HepG2 (cell line): Measurements from ENCODE around the gene CDX1. TPM values are rescaled to one million over a fixed set of nuclear protein-coding genes. Genes with fewer than 3 reads are reported as not detected.

Source experiments
- AGO2 ChIP-seq: fragments of 200-400 bp; formaldehyde crosslinking; optimal IDR thresholded peaks from 2 replicates; pipeline ENCODE3; 2017; ENCODE audit warnings: mild to moderate bottlenecking, low read depth, low read length, moderate library complexity
- ARNTL ChIP-seq: sonication (generic); formaldehyde crosslinking; IDR thresholded peaks from 2 replicates; pipeline ENCODE4 v1.4.0; 2020; ENCODE audit warnings: mild to moderate bottlenecking, missing genetic modification reagents
- CBX5 ChIP-seq: sonication (generic); formaldehyde crosslinking; IDR thresholded peaks from 2 replicates; pipeline ENCODE4 v1.4.0; 2020; ENCODE audit warnings: missing genetic modification reagents, borderline replicate concordance
- FOXA1 ChIP-seq, 2 experiments: fragments of 450-650 bp in 1 of 2; sonication (generic) in 1 of 2; formaldehyde crosslinking in 1 of 2; IDR thresholded peaks; 2 replicates each; pipeline versions ENCODE4 v1.4.0 to v1.6.1; 2016 to 2020; ENCODE audit warnings: missing genetic modification reagents in 1 of 2
- FOXM1 ChIP-seq: sonication (generic); formaldehyde crosslinking; IDR thresholded peaks from 2 replicates; pipeline ENCODE4 v1.5.0; 2020; ENCODE audit warnings: missing genetic modification reagents
- GLI4 ChIP-seq: sonication (generic); formaldehyde crosslinking; IDR thresholded peaks from 2 replicates; pipeline ENCODE4 v1.5.1; 2020; ENCODE audit warnings: missing genetic modification reagents, mild to moderate bottlenecking, moderate library complexity, borderline replicate concordance
- HIVEP1 ChIP-seq: sonication (generic); formaldehyde crosslinking; IDR thresholded peaks from 2 replicates; pipeline ENCODE4 v1.4.0; 2020; ENCODE audit warnings: mild to moderate bottlenecking, missing genetic modification reagents
- IRX3 ChIP-seq: sonication (generic); formaldehyde crosslinking; IDR thresholded peaks from 2 replicates; pipeline ENCODE4 v1.8.1; 2023; ENCODE audit warnings: mild to moderate bottlenecking, low read depth, missing genetic modification reagents, borderline replicate concordance
- KDM6A ChIP-seq: IDR thresholded peaks from 2 replicates; pipeline ENCODE4 v1.6.1; 2016; ENCODE audit warnings: low read depth
- NCOA5 ChIP-seq: sonication (generic); formaldehyde crosslinking; IDR thresholded peaks from 2 replicates; pipeline ENCODE4 v1.4.0; 2020; ENCODE audit warnings: missing genetic modification reagents
- PITX1 ChIP-seq: sonication (generic); formaldehyde crosslinking; IDR thresholded peaks from 2 replicates; pipeline ENCODE4 v1.5.1; 2020; ENCODE audit warnings: mild to moderate bottlenecking, missing genetic modification reagents
- ZFP62 ChIP-seq: sonication (generic); formaldehyde crosslinking; IDR thresholded peaks from 2 replicates; pipeline ENCODE4 v1.4.0; 2020; ENCODE audit warnings: missing genetic modification reagents
- ZFP82 ChIP-seq: sonication (generic); formaldehyde crosslinking; IDR thresholded peaks from 2 replicates; pipeline ENCODE4 v1.5.1; 2020; ENCODE audit warnings: mild to moderate bottlenecking, missing genetic modification reagents, borderline replicate concordance
- ZNF589 ChIP-seq: sonication (generic); formaldehyde crosslinking; conservative IDR thresholded peaks from 2 replicates; pipeline ENCODE4 v1.8.0; 2022; ENCODE audit warnings: mild to moderate bottlenecking, moderate library complexity, missing genetic modification reagents
- ZNF768 ChIP-seq: sonication (generic); formaldehyde crosslinking; IDR thresholded peaks from 2 replicates; pipeline ENCODE4 v1.4.0; 2020; ENCODE audit warnings: missing genetic modification reagents
- polyA plus RNA-seq, 8 experiments: library from polyadenylated mRNA; depleted of rRNA in 3 of 8; stranded (reverse) in 7 of 8; unstranded in 1 of 8; fragments of >200 nt; fragmentation: Illumina TruSeq in 4 of 8; extraction: Trizol in 4 of 8; gene quantifications; 2 replicates each; pipeline versions ENCODE4 v1.2.1 to v1.2.3, GENCODE V29; 2011 to 2016; ENCODE audit warnings: low read depth in 4 of 8, missing spikeins in 1 of 8, mixed read lengths in 1 of 8; ENCODE audit not compliant: insufficient read depth in 1 of 8
- total RNA-seq, 5 experiments: library from RNA; depleted of rRNA; stranded (reverse); fragments of >200 nt; fragmentation: Illumina TruSeq; extraction: Trizol; gene quantifications; 2 replicates each; pipeline ENCODE4 v1.2.3, GENCODE V29; 2016; ENCODE audit warnings: low read depth in 1 of 5
- TF ChIP-seq, protein P1 (sequence below): sonication (generic); formaldehyde crosslinking; IDR thresholded peaks from 2 replicates; pipeline ENCODE4 v1.4.0; 2020; ENCODE audit warnings: mild to moderate bottlenecking, missing genetic modification reagents
- TF ChIP-seq, protein P2 (sequence below): IDR thresholded peaks from 2 replicates; pipeline ENCODE4 v1.6.1; 2016; ENCODE audit warnings: low read depth, missing genetic modification reagents, missing compliant biosample characterization
- TF ChIP-seq, protein P3 (sequence below): sonication (generic); formaldehyde crosslinking; IDR thresholded peaks from 2 replicates; pipeline ENCODE4 v1.4.0; 2020; ENCODE audit warnings: low read depth, mild to moderate bottlenecking, missing genetic modification reagents

The CDX1 gene
- total and polyA plus RNA-seq, 2 of the 13 experiments (the other 11 are each of a cell fraction or from before 2014, with no cell fraction given): not detected

GRCh38 chr5:150129813-150130492 is 36.6 kb upstream of the CDX1 start (continued):
- TF ChIP-seq IRX3 (CRISPR knock-in tag) (no peak), HIVEP1 (CRISPR knock-in tag) (no peak), ZNF768 (CRISPR knock-in tag) (no peak), KDM6A (CRISPR knock-in tag) (no peak), FOXM1 (CRISPR knock-in tag) (no peak), ZNF589 (CRISPR knock-in tag) (no peak), FOXA1 (IDR thresholded peaks at IDR 0.05) (no peak), FOXA1 (CRISPR knock-in tag; IDR thresholded peaks at IDR 0.05) (0 out of 2 replicates have a peak, but pooled peaks have one; percentile 8), GLI4 (CRISPR knock-in tag) (no peak), NCOA5 (CRISPR knock-in tag) (no peak), ZFP82 (CRISPR knock-in tag) (no peak), ARNTL (peak; percentile 58; the same call in 1 of the 2 replicates), AGO2 (no peak), ZFP62 (CRISPR knock-in tag) (no peak), PITX1 (CRISPR knock-in tag) (no peak), CBX5 (CRISPR knock-in tag) (peak; percentile 82; the same call in 1 of the 2 replicates)
- TF ChIP-seq, protein P1, sequence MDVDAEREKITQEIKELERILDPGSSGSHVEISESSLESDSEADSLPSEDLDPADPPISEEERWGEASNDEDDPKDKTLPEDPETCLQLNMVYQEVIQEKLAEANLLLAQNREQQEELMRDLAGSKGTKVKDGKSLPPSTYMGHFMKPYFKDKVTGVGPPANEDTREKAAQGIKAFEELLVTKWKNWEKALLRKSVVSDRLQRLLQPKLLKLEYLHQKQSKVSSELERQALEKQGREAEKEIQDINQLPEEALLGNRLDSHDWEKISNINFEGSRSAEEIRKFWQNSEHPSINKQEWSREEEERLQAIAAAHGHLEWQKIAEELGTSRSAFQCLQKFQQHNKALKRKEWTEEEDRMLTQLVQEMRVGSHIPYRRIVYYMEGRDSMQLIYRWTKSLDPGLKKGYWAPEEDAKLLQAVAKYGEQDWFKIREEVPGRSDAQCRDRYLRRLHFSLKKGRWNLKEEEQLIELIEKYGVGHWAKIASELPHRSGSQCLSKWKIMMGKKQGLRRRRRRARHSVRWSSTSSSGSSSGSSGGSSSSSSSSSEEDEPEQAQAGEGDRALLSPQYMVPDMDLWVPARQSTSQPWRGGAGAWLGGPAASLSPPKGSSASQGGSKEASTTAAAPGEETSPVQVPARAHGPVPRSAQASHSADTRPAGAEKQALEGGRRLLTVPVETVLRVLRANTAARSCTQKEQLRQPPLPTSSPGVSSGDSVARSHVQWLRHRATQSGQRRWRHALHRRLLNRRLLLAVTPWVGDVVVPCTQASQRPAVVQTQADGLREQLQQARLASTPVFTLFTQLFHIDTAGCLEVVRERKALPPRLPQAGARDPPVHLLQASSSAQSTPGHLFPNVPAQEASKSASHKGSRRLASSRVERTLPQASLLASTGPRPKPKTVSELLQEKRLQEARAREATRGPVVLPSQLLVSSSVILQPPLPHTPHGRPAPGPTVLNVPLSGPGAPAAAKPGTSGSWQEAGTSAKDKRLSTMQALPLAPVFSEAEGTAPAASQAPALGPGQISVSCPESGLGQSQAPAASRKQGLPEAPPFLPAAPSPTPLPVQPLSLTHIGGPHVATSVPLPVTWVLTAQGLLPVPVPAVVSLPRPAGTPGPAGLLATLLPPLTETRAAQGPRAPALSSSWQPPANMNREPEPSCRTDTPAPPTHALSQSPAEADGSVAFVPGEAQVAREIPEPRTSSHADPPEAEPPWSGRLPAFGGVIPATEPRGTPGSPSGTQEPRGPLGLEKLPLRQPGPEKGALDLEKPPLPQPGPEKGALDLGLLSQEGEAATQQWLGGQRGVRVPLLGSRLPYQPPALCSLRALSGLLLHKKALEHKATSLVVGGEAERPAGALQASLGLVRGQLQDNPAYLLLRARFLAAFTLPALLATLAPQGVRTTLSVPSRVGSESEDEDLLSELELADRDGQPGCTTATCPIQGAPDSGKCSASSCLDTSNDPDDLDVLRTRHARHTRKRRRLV (CRISPR knock-in tag): no peak
- TF ChIP-seq, protein P2, sequence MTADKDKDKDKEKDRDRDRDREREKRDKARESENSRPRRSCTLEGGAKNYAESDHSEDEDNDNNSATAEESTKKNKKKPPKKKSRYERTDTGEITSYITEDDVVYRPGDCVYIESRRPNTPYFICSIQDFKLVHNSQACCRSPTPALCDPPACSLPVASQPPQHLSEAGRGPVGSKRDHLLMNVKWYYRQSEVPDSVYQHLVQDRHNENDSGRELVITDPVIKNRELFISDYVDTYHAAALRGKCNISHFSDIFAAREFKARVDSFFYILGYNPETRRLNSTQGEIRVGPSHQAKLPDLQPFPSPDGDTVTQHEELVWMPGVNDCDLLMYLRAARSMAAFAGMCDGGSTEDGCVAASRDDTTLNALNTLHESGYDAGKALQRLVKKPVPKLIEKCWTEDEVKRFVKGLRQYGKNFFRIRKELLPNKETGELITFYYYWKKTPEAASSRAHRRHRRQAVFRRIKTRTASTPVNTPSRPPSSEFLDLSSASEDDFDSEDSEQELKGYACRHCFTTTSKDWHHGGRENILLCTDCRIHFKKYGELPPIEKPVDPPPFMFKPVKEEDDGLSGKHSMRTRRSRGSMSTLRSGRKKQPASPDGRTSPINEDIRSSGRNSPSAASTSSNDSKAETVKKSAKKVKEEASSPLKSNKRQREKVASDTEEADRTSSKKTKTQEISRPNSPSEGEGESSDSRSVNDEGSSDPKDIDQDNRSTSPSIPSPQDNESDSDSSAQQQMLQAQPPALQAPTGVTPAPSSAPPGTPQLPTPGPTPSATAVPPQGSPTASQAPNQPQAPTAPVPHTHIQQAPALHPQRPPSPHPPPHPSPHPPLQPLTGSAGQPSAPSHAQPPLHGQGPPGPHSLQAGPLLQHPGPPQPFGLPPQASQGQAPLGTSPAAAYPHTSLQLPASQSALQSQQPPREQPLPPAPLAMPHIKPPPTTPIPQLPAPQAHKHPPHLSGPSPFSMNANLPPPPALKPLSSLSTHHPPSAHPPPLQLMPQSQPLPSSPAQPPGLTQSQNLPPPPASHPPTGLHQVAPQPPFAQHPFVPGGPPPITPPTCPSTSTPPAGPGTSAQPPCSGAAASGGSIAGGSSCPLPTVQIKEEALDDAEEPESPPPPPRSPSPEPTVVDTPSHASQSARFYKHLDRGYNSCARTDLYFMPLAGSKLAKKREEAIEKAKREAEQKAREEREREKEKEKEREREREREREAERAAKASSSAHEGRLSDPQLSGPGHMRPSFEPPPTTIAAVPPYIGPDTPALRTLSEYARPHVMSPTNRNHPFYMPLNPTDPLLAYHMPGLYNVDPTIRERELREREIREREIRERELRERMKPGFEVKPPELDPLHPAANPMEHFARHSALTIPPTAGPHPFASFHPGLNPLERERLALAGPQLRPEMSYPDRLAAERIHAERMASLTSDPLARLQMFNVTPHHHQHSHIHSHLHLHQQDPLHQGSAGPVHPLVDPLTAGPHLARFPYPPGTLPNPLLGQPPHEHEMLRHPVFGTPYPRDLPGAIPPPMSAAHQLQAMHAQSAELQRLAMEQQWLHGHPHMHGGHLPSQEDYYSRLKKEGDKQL (CRISPR knock-in tag): no peak
- TF ChIP-seq, protein P3, sequence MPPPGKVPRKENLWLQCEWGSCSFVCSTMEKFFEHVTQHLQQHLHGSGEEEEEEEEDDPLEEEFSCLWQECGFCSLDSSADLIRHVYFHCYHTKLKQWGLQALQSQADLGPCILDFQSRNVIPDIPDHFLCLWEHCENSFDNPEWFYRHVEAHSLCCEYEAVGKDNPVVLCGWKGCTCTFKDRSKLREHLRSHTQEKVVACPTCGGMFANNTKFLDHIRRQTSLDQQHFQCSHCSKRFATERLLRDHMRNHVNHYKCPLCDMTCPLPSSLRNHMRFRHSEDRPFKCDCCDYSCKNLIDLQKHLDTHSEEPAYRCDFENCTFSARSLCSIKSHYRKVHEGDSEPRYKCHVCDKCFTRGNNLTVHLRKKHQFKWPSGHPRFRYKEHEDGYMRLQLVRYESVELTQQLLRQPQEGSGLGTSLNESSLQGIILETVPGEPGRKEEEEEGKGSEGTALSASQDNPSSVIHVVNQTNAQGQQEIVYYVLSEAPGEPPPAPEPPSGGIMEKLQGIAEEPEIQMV: 0 out of 2 replicates have a peak, but pooled peaks have one; percentile 42
